Common myeloid progenitor, CD34-positive (primary cell): ENCODE results near the gene PNPLA8.

ENCODE experiments used
- CTCF ChIA-PET: fragments of 350-600 bp; sonication (Branson Sonifier 250); formaldehyde crosslinking; loops from one replicate; lab custom pipeline; 2021; ENCODE audit warnings: antibody characterized with exemption; lab: Charles Lee
- POLR2A ChIA-PET: fragments of 350-600 bp; sonication (Branson Sonifier 250); formaldehyde crosslinking; loops from one replicate; lab custom pipeline; 2021; ENCODE audit warnings: antibody characterized with exemption; lab: Charles Lee
- DNase-seq, 3 donors: peaks; one replicate each; pipeline versions ENCODE4 v3.0.0 to v3.0.0-alpha.2; 2013
- H3K27ac ChIP-seq, 2 experiments: 1 replicate in 1 of 2; 2 replicates in 1 of 2; pipeline ENCODE4 v1.7.0; 2013; ENCODE audit warnings: inconsistent platforms in 2 of 2, low read length in 2 of 2, mild to moderate bottlenecking in 2 of 2, low read depth in 1 of 2, moderate library complexity in 1 of 2; ENCODE audit not compliant: severe bottlenecking in 2 of 2, insufficient read depth in 1 of 2, poor library complexity in 1 of 2
- H3K27me3 ChIP-seq, 5 experiments: replicated peaks in 2 of 5; 1 replicate in 3 of 5; 2 replicates in 2 of 5; pipeline versions ENCODE4 v1.6.1 to v1.7.0; 2013; ENCODE audit warnings: low read length in 4 of 5, mild to moderate bottlenecking in 2 of 5, moderate library complexity in 2 of 5, inconsistent platforms in 1 of 5; ENCODE audit not compliant: insufficient read depth in 5 of 5, control insufficient read depth in 4 of 5
- H3K36me3 ChIP-seq, 4 experiments: 1 replicate in 2 of 4; 2 replicates in 2 of 4; pipeline versions ENCODE4 v1.6.1 to v1.7.0; 2013; ENCODE audit warnings: low read length in 3 of 4, control low read depth in 1 of 4, mild to moderate bottlenecking in 1 of 4; ENCODE audit not compliant: control insufficient read depth in 4 of 4, insufficient read depth in 4 of 4
- H3K4me1 ChIP-seq, 4 experiments: 1 replicate in 3 of 4; 2 replicates in 1 of 4; pipeline versions ENCODE4 v1.6.1 to v1.7.1; 2013; ENCODE audit warnings: low read length in 3 of 4, mild to moderate bottlenecking in 3 of 4, control low read depth in 1 of 4, inconsistent platforms in 1 of 4, moderate library complexity in 1 of 4; ENCODE audit not compliant: control insufficient read depth in 4 of 4, insufficient read depth in 4 of 4; ENCODE audit errors: control extremely low read depth in 1 of 4
- H3K4me3 ChIP-seq, 7 experiments: 1 replicate in 4 of 7; 2 replicates in 3 of 7; pipeline versions ENCODE4 v1.5.1 to v1.7.0; 2013; ENCODE audit warnings: mild to moderate bottlenecking in 7 of 7, low read length in 6 of 7, moderate library complexity in 6 of 7, inconsistent platforms in 2 of 7, low read depth in 2 of 7, control low read depth in 1 of 7; ENCODE audit not compliant: insufficient read depth in 4 of 7, control insufficient read depth in 1 of 7; ENCODE audit errors: extremely low read depth in 1 of 7
- H3K9me3 ChIP-seq, 5 experiments: 1 replicate in 4 of 5; 2 replicates in 1 of 5; pipeline versions ENCODE4 v1.6.1 to v1.7.1; 2013; ENCODE audit warnings: low read length in 4 of 5, mild to moderate bottlenecking in 2 of 5, inconsistent platforms in 1 of 5, low read depth in 1 of 5, moderate library complexity in 1 of 5; ENCODE audit not compliant: control insufficient read depth in 4 of 5, insufficient read depth in 2 of 5; ENCODE audit errors: control extremely low read depth in 1 of 5
- WGBS: methylation state at CpG from one replicate; pipeline ENCODE4 v1.1.5; 2013; ENCODE audit not compliant: insufficient coverage; 5-methylcytosine and 5-hydroxymethylcytosine counted together

Gene PNPLA8

GRCh38 chr7:108455998-108456677 lies 69.8 kb downstream of the PNPLA8 start, which contains the start of gene NRCAM:
NRCAM (minus strand) TSS chr7:108456436; CDS start chr7:108240064, 216,372 bp downstream.
- WGBS, result 0% methylated on average over 48 of the region's 81 CpGs
- POLR2A ChIA-PET, result no interaction called here
- H3K27ac ChIP-seq, result no peak within 1 kb of the TSS

GRCh38 chr7:108455551-108455997 lies 70.4 kb downstream of the PNPLA8 start:
- peaks cover 0 to 2% (median 0%) of the 10 kb centered on the region in 5 experiments for H3K9me3 ChIP-seq
- H3K27ac ChIP-seq, result no peak overlapping the region
- no peaks in the 10 kb centered on the region for H3K36me3 ChIP-seq
- POLR2A ChIA-PET, result no interaction called here
- under 1% methylated on average over 47 of the region's 47 CpGs for WGBS
- peak overlapping the region; percentile 18 to 71 (median 59) for H3K4me3 ChIP-seq
- CTCF ChIA-PET, result interaction anchor here (0.7 to 1.5 kb wide), 2 partner anchors 16 to 134 kb away, joined by 3 read pairs; no protein-coding TSS in a partner anchor
- peaks cover 0 to 22% (median 21%) of the 10 kb centered on the region in 4 experiments for H3K4me1 ChIP-seq
- DNase-seq, result no peak
- peaks cover 29 to 95% (median 52%) of the 10 kb centered on the region in 5 experiments for H3K27me3 ChIP-seq

More at GRCh38 chr7:108455998-108456677, 69.8 kb downstream of the PNPLA8 start, which contains the start of gene NRCAM:
- no peaks in the 10 kb centered on the region for H3K36me3 ChIP-seq
- CTCF ChIA-PET, result interaction anchor here (0.7 to 1.5 kb wide), 2 partner anchors 16 to 134 kb away, joined by 3 read pairs; no protein-coding TSS in a partner anchor
- H3K27me3 ChIP-seq, result peaks cover 29 to 95% (median 54%) of the 10 kb centered on the region in 5 experiments
- H3K9me3 ChIP-seq, result peaks cover 0 to under 1% (median 0%) of the 10 kb centered on the region in 5 experiments
- H3K4me3 ChIP-seq, result peak within 1 kb of the TSS; percentile 18 to 71 (median 59)
- peak; percentile 29 to 78 (median 68) for DNase-seq
- H3K4me1 ChIP-seq, result peaks cover 0 to 22% (median 21%) of the 10 kb centered on the region in 4 experiments

- DNase-seq, result peak; percentile 22 to 43 (median 34)
- POLR2A ChIA-PET, result no interaction called here
- 0% methylated on average over 57 of the region's 72 CpGs for WGBS
- Histone ChIP-seq H3K9me3 (peaks cover 0 to 2% (median 0%) of the 10 kb centered on the region in 5 experiments), H3K36me3 (no peaks in the 10 kb centered on the region), H3K4me3 (peak overlapping the region; percentile 18 to 71 (median 59)), H3K27ac (no peak overlapping the region), H3K27me3 (peaks cover 29 to 93% (median 55%) of the 10 kb centered on the region in 5 experiments), H3K4me1 (peaks cover 0 to 22% (median 21%) of the 10 kb centered on the region in 4 experiments)
- CTCF ChIA-PET, result interaction anchor here (1.0 to 2.5 kb wide), 6 partner anchors 11 to 272 kb away, joined by 3 to 9 read pairs (median 3); no protein-coding TSS in a partner anchor
Observed at GRCh38 chr7:108454674-108455550, 71.0 kb downstream of the PNPLA8 start.

- CTCF ChIA-PET, result interaction anchor here (1.0 to 2.6 kb wide), 7 partner anchors 11 to 271 kb away, joined by 3 to 11 read pairs (median 5); no protein-coding TSS in a partner anchor
- POLR2A ChIA-PET, result no interaction called here
- H3K4me1 ChIP-seq, result peaks cover 0 to 22% (median 21%) of the 10 kb centered on the region in 4 experiments
- peaks cover 29 to 91% (median 52%) of the 10 kb centered on the region in 5 experiments for H3K27me3 ChIP-seq
- WGBS, result 40% methylated on average over 4 of the region's 4 CpGs
- H3K27ac ChIP-seq, result no peak overlapping the region
- H3K36me3 ChIP-seq, result no peaks in the 10 kb centered on the region
- H3K4me3 ChIP-seq, result peak overlapping the region in 6 of 7 experiments; percentile 48 to 71 (median 62)
- peaks cover 0 to 2% (median 0%) of the 10 kb centered on the region in 5 experiments for H3K9me3 ChIP-seq
- DNase-seq, result no peak
Observed at GRCh38 chr7:108454317-108454673, 71.6 kb downstream of the PNPLA8 start.

- 96% methylated on average over 3 of the region's 4 CpGs for WGBS
- Histone ChIP-seq H3K4me3 (no peak overlapping the region), H3K27ac (no peak overlapping the region), H3K27me3 (peaks cover 25 to 91% (median 50%) of the 10 kb centered on the region in 5 experiments), H3K4me1 (peaks cover 0 to 22% (median 21%) of the 10 kb centered on the region in 4 experiments), H3K9me3 (peaks cover 0 to 2% (median 0%) of the 10 kb centered on the region in 5 experiments), H3K36me3 (no peaks in the 10 kb centered on the region)
- no peak for DNase-seq
- ChIA-PET POLR2A (no interaction called here), CTCF (interaction anchor here (0.7 to 2.6 kb wide), 12 partner anchors 10 to 270 kb away, joined by 3 to 11 read pairs (median 3); no protein-coding TSS in a partner anchor)
Observed at GRCh38 chr7:108453320-108453719, 72.6 kb downstream of the PNPLA8 start.

GRCh38 chr7:108452707-108453106 lies 73.2 kb downstream of the PNPLA8 start:
- POLR2A ChIA-PET, result no interaction called here
- peaks cover 19 to 87% (median 44%) of the 10 kb centered on the region in 5 experiments for H3K27me3 ChIP-seq

More at GRCh38 chr7:108452707-108453106, 73.2 kb downstream of the PNPLA8 start:
- H3K27ac ChIP-seq, result no peak overlapping the region
- 56% methylated on average over 1 of the region's 2 CpGs for WGBS
- H3K4me3 ChIP-seq, result no peak overlapping the region
- H3K4me1 ChIP-seq, result peaks cover 0 to 22% (median 21%) of the 10 kb centered on the region in 4 experiments
- peaks cover 0 to 2% (median 0%) of the 10 kb centered on the region in 5 experiments for H3K9me3 ChIP-seq
- H3K36me3 ChIP-seq, result no peaks in the 10 kb centered on the region
- peak; percentile 29 to 57 (median 49) for DNase-seq
- CTCF ChIA-PET, result interaction anchor here (0.7 to 2.6 kb wide), 11 partner anchors 10 to 269 kb away, joined by 3 to 11 read pairs (median 3); no protein-coding TSS in a partner anchor
